Effector CD8-positive, alpha-beta T cell (primary cell): Measurements from ENCODE around the gene UBAP1.
"Not testable (repeated sequence)": the region's sequence is repeated elsewhere in the genome, so short reads cannot be mapped to it uniquely, and the experiment has no call there.

Source experiments
- DNase-seq: peaks from one replicate; lab custom pipeline; 2025; lab: John Stamatoyannopoulos, UW

The UBAP1 gene

GRCh38 chr9:34224349-34224748 lies 45.5 kb downstream of the UBAP1 start:
- DNase-seq: no peak

- DNase-seq: not testable (repeated sequence)
Measured at GRCh38 chr9:34226144-34226760, 47.4 kb downstream of the UBAP1 start.

- no peak for DNase-seq
Measured at GRCh38 chr9:34227445-34227844, 48.6 kb downstream of the UBAP1 start.

- no peak for DNase-seq
Measured at GRCh38 chr9:34230556-34230955, 51.7 kb downstream of the UBAP1 start.

GRCh38 chr9:34232201-34232600 lies 53.4 kb downstream of the UBAP1 start:
- DNase-seq: no peak

- no peak for DNase-seq
Measured at GRCh38 chr9:34233672-34234071, 54.8 kb downstream of the UBAP1 start.

- DNase-seq: no peak
Measured at GRCh38 chr9:34237836-34238235, 59.0 kb downstream of the UBAP1 start.

GRCh38 chr9:34240006-34240405 lies 61.2 kb downstream of the UBAP1 start:
- no peak for DNase-seq

- DNase-seq: no peak
Measured at GRCh38 chr9:34242830-34243229, 64.0 kb downstream of the UBAP1 start.

GRCh38 chr9:34245212-34245611 lies 66.4 kb downstream of the UBAP1 start:
- DNase-seq: not testable (repeated sequence)

- no peak for DNase-seq
Measured at GRCh38 chr9:34246453-34246852, 67.6 kb downstream of the UBAP1 start.

- not testable (repeated sequence) for DNase-seq
Measured at GRCh38 chr9:34247782-34248181, 68.9 kb downstream of the UBAP1 start.

- DNase-seq: no peak
Measured at GRCh38 chr9:34249274-34249673, 70.4 kb downstream of the UBAP1 start.

- no peak for DNase-seq
Measured at GRCh38 chr9:34250721-34251120, 71.9 kb downstream of the UBAP1 start.

- DNase-seq: no peak
Measured at GRCh38 chr9:34252016-34252415, 73.2 kb downstream of the UBAP1 start.

- DNase-seq: peak; percentile 53
Measured at GRCh38 chr9:34252670-34253459, 74.0 kb downstream of the UBAP1 start.

- no peak for DNase-seq
Measured at GRCh38 chr9:34253460-34253837, 74.6 kb downstream of the UBAP1 start.

GRCh38 chr9:34254141-34254913 lies 75.5 kb downstream of the UBAP1 start:
- DNase-seq: no peak

- DNase-seq: no peak
Measured at GRCh38 chr9:34254966-34255825, 76.4 kb downstream of the UBAP1 start.

- DNase-seq: no peak
Measured at GRCh38 chr9:34256104-34256503, 77.3 kb downstream of the UBAP1 start.

GRCh38 chr9:34256987-34257585 lies 78.2 kb downstream of the UBAP1 start:
- DNase-seq: peak; percentile 8
